ENCODE results near the gene SLC6A17.

Gene SLC6A17

GRCh38 chr1:110119843-110120242 is 30.5 kb upstream of the SLC6A17 start:
- DNase-seq = no peak
- no peak for TF ChIP-seq CTCF (IDR thresholded peaks at IDR 0.05; ENCODE audit: low read depth, low read length, missing control alignments)
- H3K27ac ChIP-seq = no peak overlapping the region
- H3K27me3 ChIP-seq (replicated peaks) = no peaks in the 10 kb centered on the region
- no peak overlapping the region for H3K4me3 ChIP-seq (ENCODE audit: low read depth, low read length)
- H3K36me3 ChIP-seq (replicated peaks) = no peaks in the 10 kb centered on the region
- in situ Hi-C loops (cut with HindIII; ENCODE audit: low pct_ligation_motif_present, low sequenced_read_pairs) = no loop called here

GRCh38 chr1:110120960-110121561 is 29.2 kb upstream of the SLC6A17 start:
- no peaks in the 10 kb centered on the region for H3K36me3 ChIP-seq (replicated peaks)
- H3K4me3 ChIP-seq (ENCODE audit: low read depth, low read length) = no peak overlapping the region
- H3K27me3 ChIP-seq (replicated peaks) = no peaks in the 10 kb centered on the region
- TF ChIP-seq CTCF (IDR thresholded peaks at IDR 0.05; ENCODE audit: low read depth, low read length, missing control alignments) = no peak
- DNase-seq = no peak
- H3K27ac ChIP-seq = no peak overlapping the region
- in situ Hi-C loops (cut with HindIII; ENCODE audit: low pct_ligation_motif_present, low sequenced_read_pairs) = no loop called here

- in situ Hi-C loops (cut with HindIII; ENCODE audit: low pct_ligation_motif_present, low sequenced_read_pairs) = no loop called here
- no peaks in the 10 kb centered on the region for H3K36me3 ChIP-seq (replicated peaks)
- peaks cover under 1% of the 10 kb centered on the region for H3K27me3 ChIP-seq (replicated peaks)
- no peak overlapping the region for H3K27ac ChIP-seq
- DNase-seq = no peak
- H3K4me3 ChIP-seq (ENCODE audit: low read depth, low read length) = no peak overlapping the region
- no peak for TF ChIP-seq CTCF (IDR thresholded peaks at IDR 0.05; ENCODE audit: low read depth, low read length, missing control alignments)
Observed at GRCh38 chr1:110123224-110123623, 27.1 kb upstream of the SLC6A17 start.

GRCh38 chr1:110125810-110126209 is 24.5 kb upstream of the SLC6A17 start:
- Histone ChIP-seq H3K4me3 (ENCODE audit: low read depth, low read length) (no peak overlapping the region), H3K27ac (no peak overlapping the region), H3K27me3 (replicated peaks) (peaks cover 18% of the 10 kb centered on the region), H3K36me3 (replicated peaks) (no peaks in the 10 kb centered on the region)
- in situ Hi-C loops (cut with HindIII; ENCODE audit: low pct_ligation_motif_present, low sequenced_read_pairs) = no loop called here
- DNase-seq = no peak
- TF ChIP-seq CTCF (IDR thresholded peaks at IDR 0.05; ENCODE audit: low read depth, low read length, missing control alignments) = no peak

- Histone ChIP-seq H3K4me3 (ENCODE audit: low read depth, low read length) (no peak overlapping the region), H3K27ac (no peak overlapping the region), H3K36me3 (replicated peaks) (no peaks in the 10 kb centered on the region), H3K27me3 (replicated peaks) (peaks cover 25% of the 10 kb centered on the region)
- in situ Hi-C loops (cut with HindIII; ENCODE audit: low pct_ligation_motif_present, low sequenced_read_pairs) = no loop called here
- no peak for TF ChIP-seq CTCF (IDR thresholded peaks at IDR 0.05; ENCODE audit: low read depth, low read length, missing control alignments)
- no peak for DNase-seq
Observed at GRCh38 chr1:110130113-110130591, 20.1 kb upstream of the SLC6A17 start.

GRCh38 chr1:110130989-110131388 is 19.3 kb upstream of the SLC6A17 start:
- in situ Hi-C loops (cut with HindIII; ENCODE audit: low pct_ligation_motif_present, low sequenced_read_pairs) = no loop called here
- Histone ChIP-seq H3K4me3 (ENCODE audit: low read depth, low read length) (no peak overlapping the region), H3K36me3 (replicated peaks) (no peaks in the 10 kb centered on the region), H3K27ac (no peak overlapping the region), H3K27me3 (replicated peaks) (peaks cover 29% of the 10 kb centered on the region)
- DNase-seq = no peak
- TF ChIP-seq CTCF (IDR thresholded peaks at IDR 0.05; ENCODE audit: low read depth, low read length, missing control alignments) = no peak
